CD4-positive, alpha-beta memory T cell (primary cell): ENCODE results near the gene CTAG2. TPM values are rescaled to one million over a fixed set of nuclear protein-coding genes. Genes with fewer than 3 reads are reported as not detected.

ENCODE experiments used
- CTCF ChIA-PET: fragments of 350-600 bp; sonication (Branson Sonifier 250); formaldehyde crosslinking; loops from one replicate; lab custom pipeline; 2021; ENCODE audit warnings: inconsistent platforms; ENCODE audit not compliant: partially characterized antibody; lab: Charles Lee
- POLR2A ChIA-PET: fragments of 350-600 bp; sonication (Branson Sonifier 250); formaldehyde crosslinking; loops from one replicate; lab custom pipeline; 2021; ENCODE audit not compliant: partially characterized antibody; lab: Charles Lee
- DNase-seq, 5 donors: peaks; one replicate each; pipeline versions ENCODE4 v3.0.0 to v3.0.0-alpha.2; 2020 to 2022; ENCODE audit warnings: mixed read lengths in 1 of 5
- H3K27ac ChIP-seq: one replicate; pipeline ENCODE4 v1.7.0; 2013; ENCODE audit warnings: low read depth, low read length
- H3K27me3 ChIP-seq: 2 replicates; pipeline ENCODE4 v1.7.0; 2013; ENCODE audit warnings: mild to moderate bottlenecking, low read length, moderate library complexity; ENCODE audit not compliant: insufficient read depth
- H3K36me3 ChIP-seq: 2 replicates; pipeline ENCODE4 v1.7.0; 2013; ENCODE audit warnings: mild to moderate bottlenecking, low read length, moderate library complexity; ENCODE audit not compliant: insufficient read depth
- H3K4me1 ChIP-seq: 2 replicates; pipeline ENCODE4 v1.7.0; 2013; ENCODE audit warnings: mild to moderate bottlenecking, low read length, moderate library complexity; ENCODE audit not compliant: insufficient read depth
- H3K4me3 ChIP-seq, 2 donors: one replicate each; pipeline ENCODE4 v1.7.0; 2013; ENCODE audit warnings: low read length in 2 of 2, mild to moderate bottlenecking in 1 of 2
- H3K9me3 ChIP-seq, 2 donors: one replicate each; pipeline ENCODE4 v1.7.0; 2013; ENCODE audit warnings: low read length in 2 of 2, control low read depth in 1 of 2; ENCODE audit not compliant: control insufficient read depth in 1 of 2
- H3K27ac Mint-ChIP-seq, 7 donors: one replicate each; pipeline ENCODE4 v1.8.0; 2020 to 2021; ENCODE audit warnings: mixed read lengths in 7 of 7, mild to moderate bottlenecking in 6 of 7, inconsistent platforms in 3 of 7, moderate library complexity in 3 of 7
- H3K27me3 Mint-ChIP-seq, 2 donors: one replicate each; pipeline ENCODE4 v1.8.0; 2020 to 2021; ENCODE audit warnings: mixed read lengths in 2 of 2
- H3K36me3 Mint-ChIP-seq, 2 donors: one replicate each; pipeline ENCODE4 v1.8.0; 2020 to 2021; ENCODE audit warnings: mixed read lengths in 2 of 2, inconsistent platforms in 1 of 2, mild to moderate bottlenecking in 1 of 2
- H3K4me1 Mint-ChIP-seq, 4 donors: one replicate each; pipeline ENCODE4 v1.8.0; 2020 to 2021; ENCODE audit warnings: mixed read lengths in 4 of 4, mild to moderate bottlenecking in 1 of 4
- H3K4me3 Mint-ChIP-seq, 8 donors: one replicate each; pipeline ENCODE4 v1.8.0; 2020 to 2021; ENCODE audit warnings: mixed read lengths in 8 of 8, mild to moderate bottlenecking in 7 of 8, moderate library complexity in 6 of 8, inconsistent platforms in 3 of 8
- H3K9me3 Mint-ChIP-seq, 8 donors: one replicate each; pipeline ENCODE4 v1.8.0; 2020 to 2021; ENCODE audit warnings: mixed read lengths in 8 of 8, mild to moderate bottlenecking in 5 of 8, inconsistent platforms in 3 of 8, moderate library complexity in 1 of 8
- intact Hi-C: fragments of 100-400 bp; cut with micrococcal nuclease; formaldehyde crosslinking; loops from one replicate; pipeline ENCODE4 v1.15.1; 2023
- polyA plus RNA-seq, 2 donors: library from polyadenylated mRNA; unstranded; fragments of 300-500 nt; fragmentation: Illumina TruSeq; gene quantifications; one replicate each; pipeline ENCODE4 v1.2.3, GENCODE V29; 2021
- total RNA-seq, 2 experiments: library from RNA; stranded (reverse); gene quantifications; one replicate each; pipeline ENCODE4 v1.2.3, GENCODE V29; 2021

Gene CTAG2
- total and polyA plus RNA-seq, 4 experiments from 2014 or later: not detected

DNA sequence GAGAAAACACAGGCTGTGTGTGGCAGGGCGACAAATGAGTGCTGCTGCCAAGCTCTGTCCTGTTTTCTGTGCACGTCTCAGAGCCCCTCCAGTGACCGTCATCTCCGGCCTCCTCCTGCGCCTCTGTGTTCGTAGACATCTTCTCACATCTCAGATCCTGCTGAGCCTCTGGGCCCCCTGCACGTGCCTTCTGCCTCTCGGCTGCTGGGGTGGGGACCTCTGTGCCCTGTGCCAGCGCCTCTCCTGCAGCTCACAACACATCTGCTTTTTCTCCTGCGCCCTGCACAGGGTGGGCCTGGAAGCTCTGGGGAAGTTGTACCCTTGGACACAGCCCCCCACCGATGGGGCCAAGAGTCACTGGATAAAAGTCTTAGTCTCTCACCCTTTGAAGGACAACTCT lies 2.4 kb upstream of the CTAG2 start:
- Mint-ChIP-seq H3K4me1 (no peaks in the 10 kb centered on the region), H3K27ac (no peak overlapping the region), H3K27me3 (no peaks in the 10 kb centered on the region), H3K9me3 (peaks cover 0 to 2% (median 0%) of the 10 kb centered on the region in 8 donors), H3K36me3 (no peaks in the 10 kb centered on the region), H3K4me3 (no peak overlapping the region)
- H3K36me3 ChIP-seq: no peaks in the 10 kb centered on the region
- H3K4me1 ChIP-seq: no peaks in the 10 kb centered on the region
- H3K27me3 ChIP-seq: no peaks in the 10 kb centered on the region
- POLR2A ChIA-PET: no interaction called here
- H3K4me3 ChIP-seq: no peak overlapping the region
- no peak for DNase-seq
- CTCF ChIA-PET: no interaction called here
- intact Hi-C loops: no loop called here
- H3K27ac ChIP-seq: no peak overlapping the region
- no peaks in the 10 kb centered on the region for H3K9me3 ChIP-seq

DNA sequence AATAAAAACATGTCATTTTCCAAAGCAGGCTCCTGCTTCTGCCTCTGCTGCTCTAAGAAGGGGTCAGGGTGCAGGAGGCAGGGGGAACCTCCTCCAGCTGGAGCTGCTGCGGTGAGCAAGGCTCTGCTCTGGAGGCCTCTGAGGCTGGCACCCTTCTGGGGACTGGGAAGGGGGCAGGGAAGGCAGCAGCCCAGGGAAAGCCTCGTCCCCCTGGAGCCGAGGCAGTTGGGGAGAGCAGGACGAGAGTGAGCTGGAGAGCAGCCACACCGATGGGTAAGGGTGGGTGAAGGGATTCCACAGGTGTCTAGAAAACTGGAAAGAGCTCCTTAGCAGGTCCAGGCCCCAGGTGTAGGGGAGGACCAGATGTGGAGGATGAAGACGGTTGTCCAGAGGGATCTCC lies 2.0 kb upstream of the CTAG2 start:
- DNase-seq: no peak
- H3K9me3 ChIP-seq: no peaks in the 10 kb centered on the region
- no peak overlapping the region for H3K27ac ChIP-seq
- ChIA-PET POLR2A (no interaction called here), CTCF (no interaction called here)
- H3K27me3 Mint-ChIP-seq: no peaks in the 10 kb centered on the region
- H3K9me3 Mint-ChIP-seq: peaks cover 0 to 2% (median 0%) of the 10 kb centered on the region in 8 donors
- intact Hi-C loops: no loop called here
- no peaks in the 10 kb centered on the region for H3K4me1 ChIP-seq
- no peaks in the 10 kb centered on the region for H3K4me1 Mint-ChIP-seq
- no peaks in the 10 kb centered on the region for H3K36me3 Mint-ChIP-seq
- no peak overlapping the region for H3K4me3 Mint-ChIP-seq
- no peak overlapping the region for H3K4me3 ChIP-seq
- H3K27me3 ChIP-seq: no peaks in the 10 kb centered on the region
- H3K36me3 ChIP-seq: no peaks in the 10 kb centered on the region
- no peak overlapping the region for H3K27ac Mint-ChIP-seq

- peaks cover 0 to 2% (median 0%) of the 10 kb centered on the region in 8 donors for H3K9me3 Mint-ChIP-seq
- no peak overlapping the region for H3K27ac ChIP-seq
- H3K36me3 ChIP-seq: no peaks in the 10 kb centered on the region
- H3K4me1 Mint-ChIP-seq: no peaks in the 10 kb centered on the region
- H3K9me3 ChIP-seq: no peaks in the 10 kb centered on the region
- H3K4me1 ChIP-seq: no peaks in the 10 kb centered on the region
- H3K4me3 ChIP-seq: no peak overlapping the region
- H3K27me3 ChIP-seq: no peaks in the 10 kb centered on the region
- intact Hi-C loops: no loop called here
- no peaks in the 10 kb centered on the region for H3K36me3 Mint-ChIP-seq
- ChIA-PET CTCF (no interaction called here), POLR2A (no interaction called here)
- DNase-seq: no peak
- no peak overlapping the region for H3K27ac Mint-ChIP-seq
- H3K4me3 Mint-ChIP-seq: no peak overlapping the region
- no peaks in the 10 kb centered on the region for H3K27me3 Mint-ChIP-seq
Measured at GRCh38 chrX:154654925-154655324, 1.5 kb upstream of the CTAG2 start.

GRCh38 chrX:154654372-154654771 lies 993 bp upstream of the CTAG2 start:
- H3K36me3 Mint-ChIP-seq: no peaks in the 10 kb centered on the region
- no peak overlapping the region for H3K4me3 ChIP-seq
- intact Hi-C loops: no loop called here
- no peaks in the 10 kb centered on the region for H3K4me1 Mint-ChIP-seq
- H3K9me3 Mint-ChIP-seq: peaks cover 0 to 2% (median 0%) of the 10 kb centered on the region in 8 donors
- no peak for DNase-seq
- ChIA-PET CTCF (no interaction called here), POLR2A (no interaction called here)
- no peak overlapping the region for H3K27ac ChIP-seq
- no peak overlapping the region for H3K4me3 Mint-ChIP-seq
- no peaks in the 10 kb centered on the region for H3K27me3 Mint-ChIP-seq
- no peaks in the 10 kb centered on the region for H3K4me1 ChIP-seq
- H3K9me3 ChIP-seq: no peaks in the 10 kb centered on the region
- H3K36me3 ChIP-seq: no peaks in the 10 kb centered on the region
- no peak overlapping the region for H3K27ac Mint-ChIP-seq
- no peaks in the 10 kb centered on the region for H3K27me3 ChIP-seq

- Mint-ChIP-seq H3K27me3 (no peaks in the 10 kb centered on the region), H3K36me3 (no peaks in the 10 kb centered on the region), H3K4me1 (no peaks in the 10 kb centered on the region), H3K9me3 (no peaks in the 10 kb centered on the region), H3K4me3 (no peak overlapping the region), H3K27ac (no peak overlapping the region)
- no peak for DNase-seq
- ChIA-PET CTCF (no interaction called here), POLR2A (no interaction called here)
- Histone ChIP-seq H3K4me1 (no peaks in the 10 kb centered on the region), H3K27ac (no peak overlapping the region), H3K4me3 (no peak overlapping the region), H3K36me3 (no peaks in the 10 kb centered on the region), H3K9me3 (no peaks in the 10 kb centered on the region), H3K27me3 (no peaks in the 10 kb centered on the region)
- intact Hi-C loops: no loop called here
Measured at GRCh38 chrX:154653048-154653401, 354 bp downstream of the CTAG2 start.

GRCh38 chrX:154652311-154653047 lies 900 bp downstream of the CTAG2 start:
- no peaks in the 10 kb centered on the region for H3K36me3 Mint-ChIP-seq
- no peaks in the 10 kb centered on the region for H3K27me3 ChIP-seq
- no peak overlapping the region for H3K4me3 Mint-ChIP-seq
- H3K27me3 Mint-ChIP-seq: no peaks in the 10 kb centered on the region
- H3K36me3 ChIP-seq: no peaks in the 10 kb centered on the region
- CTCF ChIA-PET: no interaction called here
- H3K27ac ChIP-seq: no peak overlapping the region
- H3K9me3 Mint-ChIP-seq: no peaks in the 10 kb centered on the region
- H3K9me3 ChIP-seq: no peaks in the 10 kb centered on the region
- H3K4me3 ChIP-seq: no peak overlapping the region
- POLR2A ChIA-PET: no interaction called here
- no peak for DNase-seq
- intact Hi-C loops: no loop called here
- no peaks in the 10 kb centered on the region for H3K4me1 Mint-ChIP-seq
- no peak overlapping the region for H3K27ac Mint-ChIP-seq
- no peaks in the 10 kb centered on the region for H3K4me1 ChIP-seq

DNA sequence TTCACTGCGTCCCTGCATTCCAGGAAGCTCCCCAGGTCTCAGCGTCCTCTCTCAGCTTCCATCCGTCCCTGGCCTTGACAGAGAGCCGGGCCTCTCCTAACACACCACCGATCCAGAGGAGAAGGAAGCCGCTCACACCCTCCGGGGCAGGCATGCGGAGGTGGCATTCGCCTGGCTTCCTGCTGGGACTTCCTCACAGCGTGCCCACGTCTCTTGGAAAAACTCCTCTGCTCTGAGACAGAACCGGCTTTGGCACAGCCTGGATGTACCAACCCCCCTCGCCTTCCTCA lies 3.2 kb downstream of the CTAG2 start:
- H3K27me3 Mint-ChIP-seq: no peaks in the 10 kb centered on the region
- ChIA-PET POLR2A (no interaction called here), CTCF (no interaction called here)
- Histone ChIP-seq H3K36me3 (no peaks in the 10 kb centered on the region), H3K9me3 (no peaks in the 10 kb centered on the region), H3K4me3 (no peak overlapping the region), H3K27ac (no peak overlapping the region), H3K27me3 (no peaks in the 10 kb centered on the region), H3K4me1 (no peaks in the 10 kb centered on the region)
- no peaks in the 10 kb centered on the region for H3K36me3 Mint-ChIP-seq
- no peak overlapping the region for H3K4me3 Mint-ChIP-seq
- no peaks in the 10 kb centered on the region for H3K4me1 Mint-ChIP-seq
- H3K27ac Mint-ChIP-seq: no peak overlapping the region
- H3K9me3 Mint-ChIP-seq: no peaks in the 10 kb centered on the region
- DNase-seq: no peak
- intact Hi-C loops: no loop called here
